RWPE2 (cell line): ENCODE measurements around the gene ALPK1.

Experiments
- ATAC-seq: fragments of 200-7000 bp; cut with Tn5 transposase; 3 replicates; pipeline ENCODE4 v1.9.1; 2021; ENCODE audit warnings: low read depth
- DNase-seq: peaks from one replicate; pipeline ENCODE4 v3.0.0-alpha.2; 2020; ENCODE audit warnings: low spot score
- H3K27ac ChIP-seq: fragments of 450-650 bp; 2 replicates; pipeline ENCODE4 v1.5.1; 2017; ENCODE audit warnings: mild to moderate bottlenecking; ENCODE audit not compliant: poor library complexity, severe bottlenecking
- H3K27me3 ChIP-seq: fragments of 250-450 bp; sonication (Bioruptor Pico); 2 replicates; pipeline ENCODE4 v1.5.1; 2021; ENCODE audit warnings: mild to moderate bottlenecking, moderate library complexity; ENCODE audit not compliant: insufficient read depth, poor library complexity, severe bottlenecking
- H3K36me3 ChIP-seq: fragments of 250-450 bp; sonication (Bioruptor Pico); 2 replicates; pipeline ENCODE4 v1.5.1; 2020; ENCODE audit warnings: low read depth, mild to moderate bottlenecking, moderate library complexity
- H3K4me1 ChIP-seq: fragments of 250-450 bp; sonication (Bioruptor Pico); 2 replicates; pipeline ENCODE4 v1.5.1; 2021; ENCODE audit warnings: mild to moderate bottlenecking, moderate library complexity; ENCODE audit not compliant: insufficient read depth, poor library complexity, severe bottlenecking
- H3K4me3 ChIP-seq: fragments of 250-450 bp; sonication (Bioruptor Pico); 2 replicates; pipeline ENCODE4 v1.5.1; 2021; ENCODE audit warnings: mild to moderate bottlenecking, moderate library complexity; ENCODE audit not compliant: severe bottlenecking
- H3K9me3 ChIP-seq: fragments of 250-450 bp; sonication (Bioruptor Pico); 2 replicates; pipeline ENCODE4 v1.5.1; 2021; ENCODE audit warnings: mild to moderate bottlenecking, moderate library complexity; ENCODE audit not compliant: severe bottlenecking
- TF ChIP-seq, protein P1 (sequence below): fragments of 450-650 bp; IDR thresholded peaks from one replicate; pipeline ENCODE4 v1.5.1; 2017; ENCODE audit warnings: mild to moderate bottlenecking, moderate library complexity; ENCODE audit not compliant: poor library complexity, severe bottlenecking

The ALPK1 gene

DNA sequence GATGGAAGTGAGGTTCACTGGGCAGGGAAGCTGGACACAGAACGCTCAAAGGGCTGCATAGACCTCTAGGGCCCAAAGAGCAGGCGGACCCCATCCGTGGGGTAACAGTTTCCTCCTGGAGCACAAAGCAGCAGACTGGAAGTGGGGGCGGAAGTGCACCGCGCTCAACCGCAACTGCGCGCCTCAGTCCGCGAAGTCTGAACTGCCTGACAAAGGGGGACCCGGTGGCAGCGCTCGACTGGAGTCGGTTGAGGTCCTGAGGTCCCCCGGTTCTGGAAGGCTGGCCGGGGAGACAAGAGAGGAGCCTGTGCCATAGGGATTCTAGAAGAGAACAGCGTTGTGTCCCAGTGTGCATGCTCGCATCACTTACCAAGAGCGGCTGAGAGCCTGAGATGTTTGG is 58.5 kb downstream of the ALPK1 start:
- Histone ChIP-seq H3K27ac (no peak overlapping the region), H3K27me3 (no peaks in the 10 kb centered on the region), H3K36me3 (no peaks in the 10 kb centered on the region), H3K4me1 (no peaks in the 10 kb centered on the region), H3K9me3 (no peaks in the 10 kb centered on the region), H3K4me3 (no peak overlapping the region)
- no peak for DNase-seq
- no peak for ATAC-seq
- TF ChIP-seq, protein P1, sequence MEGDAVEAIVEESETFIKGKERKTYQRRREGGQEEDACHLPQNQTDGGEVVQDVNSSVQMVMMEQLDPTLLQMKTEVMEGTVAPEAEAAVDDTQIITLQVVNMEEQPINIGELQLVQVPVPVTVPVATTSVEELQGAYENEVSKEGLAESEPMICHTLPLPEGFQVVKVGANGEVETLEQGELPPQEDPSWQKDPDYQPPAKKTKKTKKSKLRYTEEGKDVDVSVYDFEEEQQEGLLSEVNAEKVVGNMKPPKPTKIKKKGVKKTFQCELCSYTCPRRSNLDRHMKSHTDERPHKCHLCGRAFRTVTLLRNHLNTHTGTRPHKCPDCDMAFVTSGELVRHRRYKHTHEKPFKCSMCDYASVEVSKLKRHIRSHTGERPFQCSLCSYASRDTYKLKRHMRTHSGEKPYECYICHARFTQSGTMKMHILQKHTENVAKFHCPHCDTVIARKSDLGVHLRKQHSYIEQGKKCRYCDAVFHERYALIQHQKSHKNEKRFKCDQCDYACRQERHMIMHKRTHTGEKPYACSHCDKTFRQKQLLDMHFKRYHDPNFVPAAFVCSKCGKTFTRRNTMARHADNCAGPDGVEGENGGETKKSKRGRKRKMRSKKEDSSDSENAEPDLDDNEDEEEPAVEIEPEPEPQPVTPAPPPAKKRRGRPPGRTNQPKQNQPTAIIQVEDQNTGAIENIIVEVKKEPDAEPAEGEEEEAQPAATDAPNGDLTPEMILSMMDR, result no peak

DNA sequence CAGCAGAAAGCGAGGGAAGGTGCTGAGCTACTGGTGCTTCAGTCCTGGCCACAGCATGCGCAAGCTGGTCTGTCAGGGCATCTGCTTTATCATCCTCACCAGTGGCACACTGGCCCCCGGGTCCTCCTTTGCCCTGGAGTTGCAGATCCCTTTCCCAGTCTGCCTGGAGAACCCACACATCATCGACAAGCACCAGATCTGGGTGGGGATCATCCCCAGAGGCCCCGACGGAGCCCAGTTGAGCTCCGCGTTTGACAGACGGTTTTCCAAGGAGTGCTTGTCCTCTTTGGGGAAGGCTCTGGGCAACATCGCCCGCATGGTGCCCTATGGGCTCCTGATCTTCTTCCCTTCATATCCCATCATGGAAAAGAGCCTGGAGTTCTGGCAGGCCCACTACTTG is 60.3 kb downstream of the ALPK1 start:
- no peak for DNase-seq
- ATAC-seq, result no peak

DNA sequence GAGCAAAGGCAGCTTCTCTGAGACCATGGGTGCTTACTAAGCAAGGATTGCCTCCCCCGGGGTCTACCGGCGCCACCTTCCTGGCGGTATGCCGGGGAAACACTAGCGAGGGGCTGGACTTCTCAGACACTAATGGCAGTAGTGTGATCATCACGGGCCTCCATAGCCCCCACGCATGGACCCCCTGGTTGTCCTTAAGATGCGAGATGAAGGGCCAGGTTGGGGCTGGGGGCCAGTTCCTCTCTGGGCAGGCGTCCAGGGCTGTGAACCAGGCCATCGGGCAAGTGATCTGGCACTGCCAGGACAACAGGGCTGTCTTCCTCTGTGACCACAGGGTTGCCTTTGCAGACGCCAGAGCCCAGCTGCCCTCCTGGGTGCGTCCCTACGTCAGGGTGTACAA is 60.7 kb downstream of the ALPK1 start:
- Histone ChIP-seq H3K4me1 (no peaks in the 10 kb centered on the region), H3K27me3 (no peaks in the 10 kb centered on the region), H3K9me3 (no peaks in the 10 kb centered on the region), H3K27ac (no peak overlapping the region), H3K36me3 (no peaks in the 10 kb centered on the region), H3K4me3 (no peak overlapping the region)
- TF ChIP-seq, protein P1, result no peak
- ATAC-seq (no peak), DNase-seq (no peak)

More for the DNA sequence above, 60.3 kb downstream of the ALPK1 start:
- no peaks in the 10 kb centered on the region for H3K4me1 ChIP-seq
- H3K4me3 ChIP-seq, result no peak overlapping the region
- no peaks in the 10 kb centered on the region for H3K36me3 ChIP-seq
- H3K9me3 ChIP-seq, result no peaks in the 10 kb centered on the region
- TF ChIP-seq, protein P1, result no peak
- no peaks in the 10 kb centered on the region for H3K27me3 ChIP-seq
- no peak overlapping the region for H3K27ac ChIP-seq

DNA sequence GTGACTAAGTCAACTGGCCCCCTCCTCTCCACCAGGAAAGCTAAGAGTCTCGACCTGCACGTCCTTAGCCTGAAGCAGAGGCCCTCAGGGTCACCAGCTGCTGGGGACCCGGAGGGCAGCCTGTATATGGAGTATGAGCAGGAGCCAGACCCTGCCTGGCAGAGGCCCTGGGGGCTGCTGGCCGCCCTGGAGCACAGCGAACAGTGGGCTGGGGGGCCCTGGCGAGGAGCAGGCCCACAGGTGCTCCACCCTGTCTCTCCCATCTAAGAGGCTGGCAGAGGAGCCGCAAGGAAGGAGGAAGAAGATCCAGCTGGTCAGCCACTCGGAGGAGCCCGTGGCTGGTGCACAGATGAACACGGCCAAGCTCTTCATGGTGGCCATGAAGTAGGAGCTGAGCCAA is 61.2 kb downstream of the ALPK1 start:
- Histone ChIP-seq H3K27me3 (no peaks in the 10 kb centered on the region), H3K4me3 (no peak overlapping the region)
- TF ChIP-seq, protein P1, result no peak

DNA sequence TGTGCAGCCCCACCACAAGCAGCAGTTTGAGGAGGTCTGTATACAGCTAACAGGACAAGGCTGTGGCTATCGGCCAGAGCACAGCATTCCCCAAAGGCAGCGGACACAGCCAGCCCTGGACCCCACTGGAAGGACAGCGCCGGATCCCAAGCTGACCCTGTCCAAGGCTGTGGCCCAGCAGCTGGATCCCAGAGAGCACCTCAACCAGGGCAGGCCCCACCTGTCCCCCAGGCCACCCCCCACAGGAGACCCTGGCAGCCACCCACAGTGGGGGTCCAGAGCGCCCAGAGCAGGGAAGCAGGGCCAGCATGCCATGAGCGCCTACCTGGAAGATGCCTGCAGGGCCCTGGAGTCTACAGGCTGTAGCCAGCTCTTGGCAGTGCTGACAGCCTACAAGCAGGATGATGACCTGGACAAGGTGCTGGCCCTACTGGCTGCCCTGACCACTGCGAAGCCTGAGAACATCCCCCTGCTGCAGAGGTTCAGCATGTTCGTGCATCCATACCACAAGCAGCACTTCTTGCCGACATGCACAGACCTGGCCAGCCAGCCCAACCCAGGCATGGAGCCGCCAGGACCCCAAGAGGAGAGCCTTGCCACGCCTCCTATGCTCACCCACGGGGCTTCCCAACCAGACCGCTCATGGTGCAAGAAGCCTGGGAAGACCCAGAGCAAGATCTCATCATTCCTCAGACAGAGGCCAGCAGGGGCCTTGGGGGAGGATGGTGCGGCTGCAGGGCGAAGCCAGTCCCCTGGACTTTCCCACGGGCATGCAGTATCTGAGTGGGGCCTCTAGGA is 62.0 kb downstream of the ALPK1 start:
- Histone ChIP-seq H3K27ac (no peak overlapping the region), H3K4me1 (no peaks in the 10 kb centered on the region), H3K36me3 (no peaks in the 10 kb centered on the region), H3K4me3 (no peak overlapping the region), H3K9me3 (no peaks in the 10 kb centered on the region), H3K27me3 (no peaks in the 10 kb centered on the region)
- DNase-seq (no peak), ATAC-seq (no peak)
- TF ChIP-seq, protein P1, result no peak

More for the DNA sequence above, 61.2 kb downstream of the ALPK1 start:
- no peaks in the 10 kb centered on the region for H3K9me3 ChIP-seq
- no peak overlapping the region for H3K27ac ChIP-seq
- DNase-seq (no peak), ATAC-seq (no peak)
- no peaks in the 10 kb centered on the region for H3K36me3 ChIP-seq
- H3K4me1 ChIP-seq, result no peaks in the 10 kb centered on the region
